GM19452 (cell line): Measurements from ENCODE around the gene MT1H.
"Not testable (repeated sequence)": the region's sequence is repeated elsewhere in the genome, so short reads cannot be mapped to it uniquely, and the experiment has no call there.

Experiments
- ATAC-seq: cut with Tn5 transposase; IDR thresholded peaks from one replicate; pipeline ENCODE4 v1.9.1; 2021; ENCODE audit not compliant: unreplicated experiment

Gene MT1H

GRCh38 chr16:56669005-56669839, at the start of gene MT1H:
Gene MT1H (plus strand): TSS chr16:56669814. CDS start chr16:56669885, 71 bp downstream.
- ATAC-seq = no peak

DNA sequence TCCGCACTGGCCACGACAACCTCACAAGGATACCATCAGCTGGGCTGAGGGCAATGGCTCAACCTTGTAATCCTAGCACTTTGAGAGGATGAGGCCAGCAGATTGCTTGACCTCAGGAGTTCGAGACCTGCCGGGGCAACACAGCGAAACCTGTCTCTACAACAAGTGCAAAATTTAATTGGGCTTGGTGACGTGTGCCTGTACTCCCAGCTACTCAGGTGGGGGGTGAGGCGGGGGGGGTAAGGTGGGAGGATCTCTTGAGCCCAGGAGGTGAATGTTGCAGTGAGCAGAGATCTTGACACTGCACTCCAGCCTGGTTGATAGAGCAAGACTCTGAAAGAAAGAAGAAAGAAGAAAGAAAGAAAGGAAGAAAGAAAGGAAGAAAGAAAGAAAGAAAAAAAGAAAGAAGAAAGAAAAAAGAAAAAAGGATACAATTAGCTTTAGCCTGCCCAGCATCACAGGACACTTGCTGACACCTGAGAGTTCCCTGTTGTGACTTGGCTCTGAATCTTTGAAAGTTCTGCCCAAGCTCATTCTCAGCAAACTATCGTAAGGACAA, 49.2 kb upstream of the MT1H start:
- no peak for ATAC-seq

GRCh38 chr16:56621665-56622445, 47.8 kb upstream of the MT1H start:
- ATAC-seq = not testable (repeated sequence)

DNA sequence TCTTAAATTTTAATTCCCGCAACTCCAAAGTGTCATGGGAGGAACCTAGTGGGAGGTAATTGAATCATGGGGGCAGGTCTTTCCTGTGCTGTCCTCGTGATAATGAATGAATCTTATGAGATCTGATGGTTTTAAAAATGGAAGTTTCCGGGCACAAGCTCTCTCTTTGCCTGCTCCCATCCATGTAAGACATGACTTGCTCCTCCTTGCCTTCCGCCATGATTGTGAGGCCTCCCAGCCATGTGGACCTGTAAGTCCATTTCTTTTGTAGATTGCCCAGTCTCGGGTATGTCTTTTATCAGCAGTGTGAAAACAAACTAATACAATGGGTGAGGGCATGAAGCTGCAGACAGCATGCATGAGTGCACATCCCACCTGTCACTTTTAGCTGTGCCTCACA, 46.4 kb upstream of the MT1H start:
- ATAC-seq = not testable (repeated sequence)

- ATAC-seq = no peak
These were observed 46.0 kb upstream of the MT1H start for GRCh38 chr16:56623637-56624036.

GRCh38 chr16:56625140-56625942, 44.3 kb upstream of the MT1H start, which contains the start of gene MT1E:
Gene MT1E (plus strand): TSS chr16:56625781. CDS start chr16:56625852, 71 bp downstream.
- ATAC-seq = no peak

DNA sequence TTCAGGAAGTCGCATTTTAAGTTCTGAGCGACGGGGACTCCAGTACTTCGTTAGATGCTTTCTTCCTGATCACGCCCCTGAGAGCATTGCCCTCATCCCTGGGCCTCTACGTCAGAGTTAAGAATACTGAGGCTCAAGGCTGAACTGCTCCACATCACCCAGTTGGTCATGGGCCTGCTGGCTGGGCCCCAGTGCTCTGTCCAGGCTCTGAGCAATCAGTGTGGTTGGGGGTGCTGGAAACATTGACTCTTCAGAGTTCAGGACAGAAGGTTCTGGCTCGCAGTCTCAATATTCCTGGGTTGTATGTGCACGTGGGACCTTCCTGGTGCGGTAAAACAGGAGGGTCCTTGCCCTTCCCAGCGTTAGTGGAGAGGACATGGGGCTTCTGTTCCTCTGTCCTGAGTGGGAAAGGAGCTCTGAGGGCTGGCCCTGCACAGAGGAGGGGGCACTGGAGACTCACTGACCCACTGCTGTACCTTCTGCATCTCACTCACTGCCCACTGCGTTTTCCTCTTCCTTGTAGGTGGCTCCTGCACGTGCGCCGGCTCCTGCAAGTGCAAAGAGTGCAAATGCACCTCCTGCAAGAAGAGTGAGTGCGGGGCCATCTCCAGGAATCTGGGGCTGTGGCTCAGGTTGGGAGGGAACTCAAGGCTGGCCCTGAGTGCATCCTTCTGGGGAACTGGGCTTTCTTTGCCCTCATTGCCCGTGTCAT, 43.5 kb upstream of the MT1H start:
- ATAC-seq = no peak

DNA sequence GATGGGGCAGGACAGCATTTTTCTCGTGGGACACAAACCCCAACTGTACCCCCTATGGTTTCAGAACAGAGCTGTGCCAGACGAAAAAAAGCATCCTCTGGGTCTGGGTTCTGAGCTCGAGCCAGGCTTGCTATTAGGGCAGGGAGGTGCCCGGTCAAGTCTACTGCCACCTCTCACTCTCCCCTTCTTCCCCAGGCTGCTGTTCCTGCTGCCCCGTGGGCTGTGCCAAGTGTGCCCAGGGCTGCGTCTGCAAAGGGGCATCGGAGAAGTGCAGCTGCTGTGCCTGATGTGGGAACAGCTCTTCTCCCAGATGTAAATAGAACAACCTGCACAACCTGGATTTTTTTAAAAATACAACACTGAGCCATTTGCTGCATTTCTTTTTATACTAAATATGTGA, 42.9 kb upstream of the MT1H start:
- no peak for ATAC-seq

DNA sequence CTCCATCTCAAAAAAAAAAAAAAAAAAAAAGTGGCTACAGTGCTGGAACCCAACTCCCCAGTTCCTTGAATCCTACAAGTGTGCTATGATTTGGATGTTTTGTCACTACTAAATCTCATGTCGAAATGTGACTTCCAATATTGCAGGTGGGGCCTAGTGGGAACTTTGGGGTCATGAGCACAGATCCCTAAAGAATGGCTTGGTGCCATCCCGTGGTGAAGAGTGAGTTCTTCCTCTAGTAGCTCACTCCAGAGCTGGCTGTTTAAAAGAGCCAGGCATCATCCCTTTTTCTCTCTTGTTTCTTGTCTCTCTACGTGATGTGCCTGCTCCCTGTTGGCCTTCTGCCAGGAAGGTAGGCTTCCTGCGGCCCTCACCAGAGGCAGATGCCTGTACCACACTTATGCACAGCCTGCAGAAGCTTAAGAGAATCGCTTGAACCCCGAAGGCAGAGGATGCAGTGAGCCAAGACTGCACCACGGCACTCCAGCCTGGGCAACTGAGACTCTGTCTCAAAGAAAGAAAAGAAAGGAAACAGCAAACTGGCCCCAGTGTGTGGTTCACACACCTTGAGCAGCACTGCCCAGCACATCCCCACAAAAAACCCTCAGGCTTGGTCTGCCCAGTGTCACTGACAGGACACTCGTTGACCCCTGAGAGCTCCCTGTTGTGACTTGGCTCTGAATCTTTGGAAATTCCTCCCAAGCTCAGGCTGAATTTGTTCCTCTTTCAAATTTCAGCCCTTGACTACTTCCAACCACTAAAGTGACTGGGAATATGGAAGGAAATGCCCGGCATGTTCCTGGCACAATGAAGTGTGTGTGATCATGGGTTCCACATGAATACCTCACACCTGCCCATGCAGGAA, 40.9 kb upstream of the MT1H start:
- ATAC-seq = no peak

DNA sequence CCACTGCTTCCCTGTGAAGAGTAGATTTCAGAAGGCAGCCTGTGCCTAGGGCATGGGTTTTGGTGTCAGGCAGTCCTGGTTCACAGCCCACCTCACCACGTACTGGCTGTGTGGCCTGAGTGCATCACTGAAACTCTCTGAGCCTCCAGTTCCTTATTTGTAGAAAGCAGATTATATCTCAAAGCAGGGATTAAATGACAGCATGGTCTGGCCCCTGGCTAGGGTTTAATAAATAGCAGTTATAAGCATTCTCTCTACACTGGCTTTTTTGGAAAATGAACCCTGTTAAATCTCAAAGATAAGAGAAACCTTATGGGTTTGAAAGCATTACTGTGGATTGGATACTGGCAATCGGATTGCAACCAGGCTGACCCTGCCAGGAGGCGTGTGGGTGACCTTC, 40.1 kb upstream of the MT1H start:
- ATAC-seq = no peak

DNA sequence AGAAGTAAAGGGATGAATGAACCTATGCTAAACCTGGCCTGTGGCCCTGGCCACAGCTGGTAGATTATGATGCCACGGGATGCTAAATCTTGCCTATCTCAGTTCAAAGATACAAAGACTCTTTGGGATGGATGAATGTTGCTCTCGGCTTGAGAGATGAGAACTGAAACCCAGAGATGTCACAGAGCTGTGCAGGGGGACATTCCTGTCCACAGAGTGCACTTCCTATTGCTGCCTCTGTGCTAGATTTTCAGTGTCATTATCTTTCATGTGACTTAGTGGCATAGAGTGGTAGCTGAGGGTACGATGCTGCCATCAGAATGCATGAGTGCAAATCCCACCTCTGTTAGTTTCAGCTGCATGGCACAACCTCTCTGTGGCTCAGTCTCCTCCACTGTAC, 39.5 kb upstream of the MT1H start:
- ATAC-seq = peak; percentile 85

- ATAC-seq = no peak
These were observed 38.4 kb upstream of the MT1H start for GRCh38 chr16:56631197-56631596.

GRCh38 chr16:56631832-56632155, 37.8 kb upstream of the MT1H start:
- ATAC-seq = no peak

- no peak for ATAC-seq
These were observed 37.3 kb upstream of the MT1H start, which contains the start of gene MT1M for GRCh38 chr16:56632156-56632847. Gene MT1M (plus strand): TSS chr16:56632659. CDS start chr16:56632732, 73 bp downstream.

DNA sequence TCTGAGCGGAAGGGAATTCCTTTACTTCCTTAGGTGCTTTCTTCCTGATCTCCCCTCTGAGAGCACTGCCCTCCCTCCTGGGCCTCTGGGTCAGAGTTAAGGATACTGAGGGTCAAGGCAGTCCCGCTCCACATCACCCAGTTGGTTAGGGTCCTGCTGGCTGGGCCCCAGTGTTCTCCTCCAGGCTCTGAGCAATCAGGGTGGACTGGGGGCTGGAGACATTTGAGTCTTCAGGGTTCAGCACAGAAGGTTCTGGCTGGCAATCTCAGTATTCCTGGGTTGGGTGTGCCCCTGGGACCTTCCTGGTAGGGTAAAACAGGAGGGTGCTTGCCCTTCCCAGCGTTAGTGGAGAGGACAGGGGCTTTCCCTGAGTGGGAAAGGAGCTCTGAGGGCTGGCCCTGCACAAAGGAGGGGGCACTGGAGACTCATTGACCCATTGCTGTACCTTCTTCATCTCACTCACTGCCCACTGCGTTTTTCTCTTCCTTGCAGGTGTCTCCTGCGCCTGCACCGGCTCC, 36.7 kb upstream of the MT1H start:
- no peak for ATAC-seq

GRCh38 chr16:56633535-56633934, 36.1 kb upstream of the MT1H start:
- ATAC-seq = no peak

- no peak for ATAC-seq
These were observed 34.7 kb upstream of the MT1H start for GRCh38 chr16:56634715-56635440.

DNA sequence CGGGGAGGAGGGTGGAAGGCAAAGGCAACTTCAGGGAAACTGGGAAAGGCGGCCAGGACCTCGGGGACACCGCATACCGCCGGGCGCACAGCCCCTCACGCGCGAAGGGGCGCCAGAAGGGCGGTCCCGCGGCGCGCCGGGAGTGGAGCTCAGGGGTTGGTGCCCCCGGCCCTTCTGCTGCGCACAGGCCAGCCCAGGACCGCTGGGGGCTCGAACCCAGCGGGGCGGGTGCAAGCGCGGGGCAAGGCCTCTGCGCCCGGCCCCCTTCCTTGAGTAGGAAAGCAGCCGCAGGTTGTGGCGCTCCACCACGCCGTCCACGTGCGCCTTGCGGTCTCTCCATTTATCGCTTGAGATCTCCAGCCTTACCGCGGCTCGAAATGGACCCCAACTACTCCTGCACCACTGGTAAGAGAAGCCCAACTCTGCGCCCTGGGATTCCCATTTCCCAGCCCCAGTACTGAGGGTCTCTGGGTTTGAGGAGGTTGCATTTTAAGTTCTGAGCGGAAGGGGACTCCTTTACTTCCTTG, 34.1 kb upstream of the MT1H start:
- no peak for ATAC-seq
